Spleen (tissue), 11 donors: ENCODE data around the gene ARHGEF2. TPM values are rescaled to one million over a fixed set of nuclear protein-coding genes. Genes with fewer than 3 reads are reported as not detected.

Experiments used
- DNase-seq: peaks from one replicate; pipeline ENCODE4 v3.0.0-alpha.2; 2020
- H3K27ac ChIP-seq, 8 donors: fragments of 200-600 bp; sonication (generic) in 7 of 8; 1 replicate in 4 of 8; 2 replicates in 4 of 8; pipeline versions ENCODE4 v1.5.0 to v1.8.0; 2016 to 2021; ENCODE audit warnings: inconsistent platforms in 4 of 8, mild to moderate bottlenecking in 4 of 8, moderate library complexity in 1 of 8
- H3K27me3 ChIP-seq, 7 donors: fragments of 200-600 bp; sonication (generic) in 6 of 7; replicated peaks in 1 of 7; 1 replicate in 4 of 7; 2 replicates in 3 of 7; pipeline versions ENCODE4 v1.5.0 to v1.8.0; 2016 to 2021; ENCODE audit warnings: inconsistent platforms in 3 of 7, mild to moderate bottlenecking in 1 of 7
- H3K36me3 ChIP-seq, 6 donors: fragments of 200-600 bp; sonication (generic) in 5 of 6; 1 replicate in 4 of 6; 2 replicates in 2 of 6; pipeline versions ENCODE4 v1.5.0 to v1.8.0; 2016 to 2021; ENCODE audit warnings: inconsistent platforms in 2 of 6
- H3K4me1 ChIP-seq, 6 donors: fragments of 200-600 bp; sonication (generic) in 5 of 6; 1 replicate in 3 of 6; 2 replicates in 3 of 6; pipeline versions ENCODE4 v1.5.0 to v1.8.0; 2016 to 2021; ENCODE audit warnings: inconsistent platforms in 3 of 6
- H3K4me3 ChIP-seq, 8 donors: fragments of 200-600 bp; sonication (generic) in 7 of 8; 1 replicate in 4 of 8; 2 replicates in 4 of 8; pipeline versions ENCODE4 v1.5.0 to v1.8.0; 2016 to 2021; ENCODE audit warnings: inconsistent platforms in 4 of 8, mild to moderate bottlenecking in 4 of 8, moderate library complexity in 2 of 8
- H3K9me3 ChIP-seq, 8 donors: fragments of 200-600 bp; sonication (generic) in 7 of 8; 1 replicate in 4 of 8; 2 replicates in 4 of 8; pipeline versions ENCODE4 v1.5.0 to v1.8.0; 2016 to 2021; ENCODE audit warnings: inconsistent platforms in 4 of 8
- POLR2A ChIP-seq, 3 donors: fragments of 450-650 bp; IDR thresholded peaks; one replicate each; pipeline ENCODE4 v1.5.1; 2017; ENCODE audit warnings: antibody characterized with exemption in 3 of 3, mild to moderate bottlenecking in 1 of 3
- POLR2AphosphoS5 ChIP-seq, 3 donors: sonication (generic); formaldehyde crosslinking; IDR thresholded peaks; one replicate each; pipeline ENCODE4 v1.5.1; 2017; ENCODE audit warnings: antibody characterized with exemption in 3 of 3
- WGBS, 5 donors: extraction: QIAGEN DNeasy Blood & Tissue Kit in 3 of 5; methylation state at CpG; one replicate each; pipeline versions ENCODE4 v1.1.5 to v1.1.7; 2013 to 2018; 5-methylcytosine and 5-hydroxymethylcytosine counted together
- intact Hi-C: fragments of 100-400 bp; cut with DNase I; formaldehyde crosslinking; loops from one replicate; pipeline ENCODE4 v1.15.0; 2023; ENCODE audit warnings: low total_unique reads
- polyA plus RNA-seq, 3 donors: library from polyadenylated mRNA; stranded (reverse); fragments of 200-250 nt; gene quantifications; one replicate each; pipeline ENCODE4 v1.2.1, GENCODE V29; 2013
- total RNA-seq, 7 donors: library from RNA; depleted of rRNA in 3 of 7; stranded (reverse); fragments of >200 nt in 3 of 7; fragmentation: NEBNext Ultra II Directional in 4 of 7; extraction: Animal tissue kit (Norgen Biotek cat#: 25700) in 4 of 7; gene quantifications; one replicate each; pipeline versions ENCODE4 v1.1.0 to v1.2.1, GENCODE V29; 2016 to 2021
- TF ChIP-seq, protein P1 (sequence below), 11 experiments: fragments of 200-600 bp in 7 of 11; fragments of 450-650 bp in 4 of 11; sonication (generic) in 4 of 11; IDR thresholded peaks in 8 of 11; conservative IDR thresholded peaks in 3 of 11; 1 replicate in 7 of 11; 2 replicates in 4 of 11; pipeline versions ENCODE4 v1.4.0 to v1.8.0; 2016 to 2021; ENCODE audit warnings: antibody characterized with exemption in 11 of 11, inconsistent platforms in 4 of 11, mild to moderate bottlenecking in 1 of 11
- donor health status: healthy with polysubstance abuse.
- donor health status: DM: no; HTN: no; CAD: no; lungs with moderate emphysema.
- donor health status: DM: no; HTN: no; CAD: no.
- donor health status: Bipolar disorder and iron deficiency.
- donor health status: healthy.
- donor health status: DM: no; HTN: no; CAD: no.
- donor health status: DM: yes; HTN: yes; CAD: no.

ARHGEF2 gene
- total and polyA plus RNA-seq, 10 donors, result 45.1 to 228 (median 167) TPM

DNA sequence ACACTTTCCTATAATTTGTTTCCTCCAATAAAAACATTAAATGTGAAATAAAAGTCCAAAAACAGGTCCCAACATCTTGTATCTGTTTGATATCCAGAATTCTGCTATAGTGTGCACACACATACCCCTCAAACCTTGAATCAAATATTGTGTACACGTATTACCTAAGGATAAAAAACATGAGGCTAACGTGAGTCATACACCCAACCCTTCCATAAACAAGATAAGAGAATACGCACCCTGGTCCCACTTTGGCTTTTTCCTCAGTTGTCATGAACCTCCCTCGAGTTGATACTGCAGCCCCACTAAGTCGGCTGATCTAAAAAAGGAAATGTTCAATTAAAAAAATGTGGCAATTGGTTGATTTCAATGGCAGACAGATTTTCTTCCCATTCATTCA is 49.3 kb downstream of the ARHGEF2 start:
- 74 to 87% (median 83%) methylated on average over 5 of the region's 5 CpGs for WGBS, 5 donors
- Histone ChIP-seq H3K27ac (no peak overlapping the region), H3K4me1 (peaks cover 33 to 58% (median 44%) of the 10 kb centered on the region in 6 donors), H3K36me3 (peaks cover 6 to 95% (median 81%) of the 10 kb centered on the region in 6 donors), H3K4me3 (no peak overlapping the region), H3K27me3 (no peaks in the 10 kb centered on the region), H3K9me3 (no peaks in the 10 kb centered on the region)
- TF ChIP-seq, protein P1, sequence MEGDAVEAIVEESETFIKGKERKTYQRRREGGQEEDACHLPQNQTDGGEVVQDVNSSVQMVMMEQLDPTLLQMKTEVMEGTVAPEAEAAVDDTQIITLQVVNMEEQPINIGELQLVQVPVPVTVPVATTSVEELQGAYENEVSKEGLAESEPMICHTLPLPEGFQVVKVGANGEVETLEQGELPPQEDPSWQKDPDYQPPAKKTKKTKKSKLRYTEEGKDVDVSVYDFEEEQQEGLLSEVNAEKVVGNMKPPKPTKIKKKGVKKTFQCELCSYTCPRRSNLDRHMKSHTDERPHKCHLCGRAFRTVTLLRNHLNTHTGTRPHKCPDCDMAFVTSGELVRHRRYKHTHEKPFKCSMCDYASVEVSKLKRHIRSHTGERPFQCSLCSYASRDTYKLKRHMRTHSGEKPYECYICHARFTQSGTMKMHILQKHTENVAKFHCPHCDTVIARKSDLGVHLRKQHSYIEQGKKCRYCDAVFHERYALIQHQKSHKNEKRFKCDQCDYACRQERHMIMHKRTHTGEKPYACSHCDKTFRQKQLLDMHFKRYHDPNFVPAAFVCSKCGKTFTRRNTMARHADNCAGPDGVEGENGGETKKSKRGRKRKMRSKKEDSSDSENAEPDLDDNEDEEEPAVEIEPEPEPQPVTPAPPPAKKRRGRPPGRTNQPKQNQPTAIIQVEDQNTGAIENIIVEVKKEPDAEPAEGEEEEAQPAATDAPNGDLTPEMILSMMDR (IDR thresholded peaks at IDR 0.05 in 8 of 11, conservative IDR thresholded peaks at IDR 0.05 in 3 of 11), result no peak
- no peak for TF ChIP-seq POLR2A (IDR thresholded peaks at IDR 0.05)
- TF ChIP-seq POLR2AphosphoS5 (IDR thresholded peaks at IDR 0.05), result no peak
- DNase-seq, result no peak
- intact Hi-C loops, result no loop called here

DNA sequence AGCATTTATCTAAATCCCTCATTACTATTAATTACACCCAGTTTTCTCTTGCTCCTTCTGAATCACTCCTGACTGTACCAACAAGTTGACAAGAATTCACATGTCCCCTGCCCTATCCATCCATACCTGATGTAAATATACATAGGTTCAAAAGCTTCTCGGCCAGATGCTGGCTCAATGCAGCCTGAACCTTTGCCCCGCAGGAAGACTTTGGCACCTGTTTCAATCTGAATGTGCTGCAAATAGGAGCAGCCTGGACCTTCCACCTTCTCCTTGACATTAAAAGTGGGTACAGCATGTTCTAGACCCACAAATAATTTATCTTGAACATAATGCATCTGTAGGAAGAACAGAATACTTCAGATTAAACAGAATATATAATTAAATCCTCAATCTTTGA is 52.8 kb downstream of the ARHGEF2 start:
- no peaks in the 10 kb centered on the region for H3K27me3 ChIP-seq
- 97 to 100% (median 99%) methylated on average over 2 of the region's 2 CpGs for WGBS, 5 donors
- no peak for DNase-seq
- no peak overlapping the region for H3K27ac ChIP-seq
- TF ChIP-seq, protein P1 (IDR thresholded peaks at IDR 0.05 in 8 of 11, conservative IDR thresholded peaks at IDR 0.05 in 3 of 11), result no peak
- TF ChIP-seq POLR2A (IDR thresholded peaks at IDR 0.05), result no peak
- no peak for TF ChIP-seq POLR2AphosphoS5 (IDR thresholded peaks at IDR 0.05)
- no peak overlapping the region for H3K4me3 ChIP-seq
- H3K36me3 ChIP-seq, result peaks cover 6 to 100% (median 96%) of the 10 kb centered on the region in 6 donors
- no peaks in the 10 kb centered on the region for H3K9me3 ChIP-seq
- intact Hi-C loops, result no loop called here
- H3K4me1 ChIP-seq, result peaks cover 4 to 23% (median 12%) of the 10 kb centered on the region in 6 donors

DNA sequence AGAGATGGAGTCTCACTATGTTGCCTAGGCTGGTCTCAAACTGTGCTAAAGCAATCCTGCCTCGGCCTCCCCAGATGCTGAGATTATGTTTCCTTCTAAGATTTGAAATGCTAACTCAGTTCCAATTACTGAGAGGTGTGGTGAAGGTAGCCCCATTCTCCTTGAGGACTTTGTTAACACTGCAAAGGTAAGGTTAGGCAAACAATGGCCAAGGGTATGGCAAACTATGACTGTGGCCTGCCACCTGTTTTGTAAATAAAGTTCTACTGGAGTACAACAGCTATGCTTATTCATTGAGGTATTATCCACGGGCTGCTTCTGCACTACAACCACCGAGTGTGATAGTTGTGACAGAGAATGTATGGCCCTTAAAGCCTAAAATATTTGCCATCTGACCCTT is 57.6 kb downstream of the ARHGEF2 start:
- no peak for DNase-seq
- intact Hi-C loops, result no loop called here
- Histone ChIP-seq H3K27ac (no peak overlapping the region), H3K4me1 (no peaks in the 10 kb centered on the region), H3K36me3 (peaks cover 10 to 100% (median 99%) of the 10 kb centered on the region in 6 donors), H3K27me3 (no peaks in the 10 kb centered on the region), H3K4me3 (no peak overlapping the region), H3K9me3 (no peaks in the 10 kb centered on the region)
- TF ChIP-seq POLR2AphosphoS5 (IDR thresholded peaks at IDR 0.05) (no peak), POLR2A (IDR thresholded peaks at IDR 0.05) (no peak)
- TF ChIP-seq, protein P1 (IDR thresholded peaks at IDR 0.05 in 8 of 11, conservative IDR thresholded peaks at IDR 0.05 in 3 of 11), result no peak
- WGBS, 5 donors, result 94 to 100% (median 96%) methylated on average over 3 of the region's 3 CpGs

DNA sequence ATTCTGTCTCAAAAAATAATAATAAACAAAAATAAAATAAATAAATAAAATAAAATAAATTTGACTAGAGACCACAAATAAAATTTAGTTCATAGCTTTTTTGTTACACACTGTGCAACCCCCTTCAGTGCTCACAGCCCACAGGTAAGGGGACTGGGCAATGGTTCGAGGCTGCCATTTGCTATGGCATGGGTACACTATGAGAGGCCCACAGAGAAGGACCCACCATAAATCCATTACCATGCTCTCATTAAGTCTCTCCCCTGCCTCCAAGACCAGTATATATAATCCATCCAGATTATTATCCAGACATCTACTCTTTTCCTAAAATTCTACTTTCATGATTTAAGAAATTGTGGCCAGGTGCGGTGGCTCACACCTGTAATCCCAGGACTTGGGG is 58.5 kb downstream of the ARHGEF2 start:
- Histone ChIP-seq H3K27me3 (no peaks in the 10 kb centered on the region), H3K4me1 (no peaks in the 10 kb centered on the region), H3K36me3 (peaks cover 6 to 100% (median 99%) of the 10 kb centered on the region in 6 donors), H3K27ac (no peak overlapping the region), H3K9me3 (no peaks in the 10 kb centered on the region), H3K4me3 (no peak overlapping the region)
- TF ChIP-seq POLR2AphosphoS5 (IDR thresholded peaks at IDR 0.05) (no peak), POLR2A (IDR thresholded peaks at IDR 0.05) (no peak)
- TF ChIP-seq, protein P1 (IDR thresholded peaks at IDR 0.05 in 8 of 11, conservative IDR thresholded peaks at IDR 0.05 in 3 of 11), result no peak
- intact Hi-C loops, result no loop called here
- 95 to 100% (median 98%) methylated on average over 2 of the region's 2 CpGs for WGBS, 5 donors
- DNase-seq, result no peak
